Keratinocyte (primary cell): ENCODE results near the gene TPPP3.

Experiments used
- CTCF ChIP-seq, 3 experiments: IDR thresholded peaks in 1 of 3; conservative IDR thresholded peaks in 1 of 3; optimal IDR thresholded peaks in 1 of 3; 2 replicates in 2 of 3; 3 replicates in 1 of 3; pipeline versions ENCODE3 to v1.5.1; 2011; ENCODE audit warnings: low read length in 3 of 3, mild to moderate bottlenecking in 3 of 3, moderate library complexity in 2 of 3, control low read depth in 1 of 3, inconsistent platforms in 1 of 3; ENCODE audit not compliant: insufficient read depth in 2 of 3; ENCODE audit errors: extremely low read depth in 1 of 3
- EZH2 ChIP-seq: IDR thresholded peaks from one replicate; pipeline ENCODE4 v1.6.1; 2012; ENCODE audit warnings: inconsistent platforms, mild to moderate bottlenecking, low read length, moderate library complexity

- TF ChIP-seq CTCF (optimal IDR thresholded peaks at IDR 0.05 in 1 of 3, IDR thresholded peaks at IDR 0.05 in 1 of 3, conservative IDR thresholded peaks at IDR 0.05 in 1 of 3; ENCODE audit: extremely low read depth in 1 of 3, insufficient read depth in 2 of 3, low read length in 3 of 3): no peak
- TF ChIP-seq EZH2: no peak
These were observed 44.2 kb upstream of the TPPP3 start for GRCh38 chr16:67437513-67437912.
